A673 (cell line): ENCODE measurements around the gene COL4A3. TPM values are rescaled to one million over a fixed set of nuclear protein-coding genes. Genes with fewer than 3 reads are reported as not detected.

Experiments used
- BruUV-seq: library from RNA; stranded (reverse); fragments of 400-500 nt; replicated peaks from 2 replicates; lab custom pipeline; 2021; lab: Mats Ljungman, UMichigan
- CTCF ChIA-PET: fragments of 300-600 bp; sonication (Branson Sonifier 250); formaldehyde crosslinking; loops from one replicate; lab custom pipeline; 2022; ENCODE audit warnings: antibody characterized with exemption; lab: Charles Lee
- POLR2A ChIA-PET: fragments of 300-600 bp; sonication (Branson Sonifier 250); formaldehyde crosslinking; loops from one replicate; lab custom pipeline; 2022; ENCODE audit warnings: antibody characterized with exemption; ENCODE audit not compliant: low non-redundant PET; lab: Charles Lee
- DNase-seq: peaks from one replicate; pipeline ENCODE4 v3.0.0-alpha.2; 2015; ENCODE audit warnings: low spot score
- H3K27ac ChIP-seq: fragments of 200-600 bp; sonication (generic); 2 replicates; pipeline ENCODE4 v1.5.1; 2016; ENCODE audit warnings: mixed run types, low read depth, mild to moderate bottlenecking, mixed read lengths, antibody characterized with exemption, low read length; ENCODE audit not compliant: poor library complexity, severe bottlenecking
- H3K27me3 ChIP-seq: fragments of 200-600 bp; sonication (generic); replicated peaks from 2 replicates; pipeline ENCODE4 v1.6.1; 2017; ENCODE audit warnings: mixed run types, low read depth, mild to moderate bottlenecking, mixed read lengths, antibody characterized with exemption, low read length; ENCODE audit not compliant: insufficient read depth, poor library complexity
- H3K36me3 ChIP-seq: fragments of 200-600 bp; sonication (generic); 2 replicates; pipeline ENCODE4 v1.6.1; 2016; ENCODE audit warnings: mixed run types, mild to moderate bottlenecking, mixed read lengths, antibody characterized with exemption, low read length; ENCODE audit not compliant: insufficient read depth, poor library complexity, severe bottlenecking
- H3K4me1 ChIP-seq: fragments of 200-600 bp; sonication (generic); 2 replicates; pipeline ENCODE4 v1.6.1; 2017; ENCODE audit warnings: mixed run types, mild to moderate bottlenecking, mixed read lengths, antibody characterized with exemption, low read length; ENCODE audit not compliant: insufficient read depth, poor library complexity, severe bottlenecking
- H3K4me3 ChIP-seq: fragments of 200-600 bp; sonication (generic); 2 replicates; pipeline ENCODE4 v1.5.1; 2016; ENCODE audit warnings: low read depth, mixed run types, mild to moderate bottlenecking, mixed read lengths, low read length; ENCODE audit not compliant: poor library complexity, severe bottlenecking
- H3K9me3 ChIP-seq: fragments of 200-600 bp; sonication (generic); 2 replicates; pipeline ENCODE4 v1.6.1; 2016; ENCODE audit warnings: mixed run types, low read depth, mild to moderate bottlenecking, mixed read lengths, antibody characterized with exemption, low read length; ENCODE audit not compliant: poor library complexity, severe bottlenecking
- EZH2 ChIP-seq: fragments of 200-600 bp; sonication (generic); IDR thresholded peaks from 2 replicates; pipeline ENCODE4 v1.6.1; 2017; ENCODE audit warnings: borderline replicate concordance, low read depth, mild to moderate bottlenecking, mixed read lengths, antibody characterized with exemption, low read length; ENCODE audit not compliant: poor library complexity, severe bottlenecking
- intact Hi-C: fragments of 100-400 bp; cut with micrococcal nuclease; formaldehyde crosslinking; loops from one replicate; pipeline ENCODE4 v1.10.0; 2022; ENCODE audit not compliant: unreplicated experiment
- total RNA-seq: library from RNA; stranded (reverse); gene quantifications from 2 replicates; pipeline ENCODE4 v1.2.3, GENCODE V29; 2021
- TF ChIP-seq, protein P1 (sequence below): fragments of 300-800, 200-600 bp; sonication (generic); conservative IDR thresholded peaks from 2 replicates; pipeline ENCODE4 v1.5.1; 2017; ENCODE audit warnings: low read depth, mild to moderate bottlenecking, antibody characterized with exemption, low read length, moderate library complexity, mixed read lengths

Gene COL4A3
- total RNA-seq, 1 experiment from 2014 or later, result not detected

DNA sequence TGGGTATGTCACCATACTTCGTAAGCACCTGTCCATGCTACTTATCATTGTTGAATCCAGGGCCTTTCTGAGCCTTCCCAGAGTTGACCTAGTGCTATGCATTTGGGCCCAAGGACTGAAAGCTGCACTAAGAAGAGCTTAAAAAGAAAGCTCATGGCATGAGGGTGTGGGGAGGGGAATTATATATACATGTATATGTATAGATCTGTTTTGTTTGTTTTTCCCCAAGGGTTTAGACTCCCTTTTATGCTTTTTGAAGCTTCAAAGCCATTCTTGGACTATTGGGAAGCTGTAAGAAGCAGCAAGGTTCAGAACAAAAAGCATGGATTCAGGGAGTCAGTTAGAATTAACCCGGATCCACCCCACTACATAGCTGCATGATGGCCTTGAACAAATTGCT lies 183.9 kb downstream of the COL4A3 start:
- intact Hi-C loops, result no loop called here
- POLR2A ChIA-PET, result no interaction called here
- Histone ChIP-seq H3K4me1 (peaks cover 29% of the 10 kb centered on the region), H3K27me3 (no peaks in the 10 kb centered on the region), H3K36me3 (peaks cover 14% of the 10 kb centered on the region), H3K9me3 (no peaks in the 10 kb centered on the region), H3K4me3 (no peak overlapping the region), H3K27ac (no peak overlapping the region)
- CTCF ChIA-PET, result no interaction called here
- TF ChIP-seq, protein P1, sequence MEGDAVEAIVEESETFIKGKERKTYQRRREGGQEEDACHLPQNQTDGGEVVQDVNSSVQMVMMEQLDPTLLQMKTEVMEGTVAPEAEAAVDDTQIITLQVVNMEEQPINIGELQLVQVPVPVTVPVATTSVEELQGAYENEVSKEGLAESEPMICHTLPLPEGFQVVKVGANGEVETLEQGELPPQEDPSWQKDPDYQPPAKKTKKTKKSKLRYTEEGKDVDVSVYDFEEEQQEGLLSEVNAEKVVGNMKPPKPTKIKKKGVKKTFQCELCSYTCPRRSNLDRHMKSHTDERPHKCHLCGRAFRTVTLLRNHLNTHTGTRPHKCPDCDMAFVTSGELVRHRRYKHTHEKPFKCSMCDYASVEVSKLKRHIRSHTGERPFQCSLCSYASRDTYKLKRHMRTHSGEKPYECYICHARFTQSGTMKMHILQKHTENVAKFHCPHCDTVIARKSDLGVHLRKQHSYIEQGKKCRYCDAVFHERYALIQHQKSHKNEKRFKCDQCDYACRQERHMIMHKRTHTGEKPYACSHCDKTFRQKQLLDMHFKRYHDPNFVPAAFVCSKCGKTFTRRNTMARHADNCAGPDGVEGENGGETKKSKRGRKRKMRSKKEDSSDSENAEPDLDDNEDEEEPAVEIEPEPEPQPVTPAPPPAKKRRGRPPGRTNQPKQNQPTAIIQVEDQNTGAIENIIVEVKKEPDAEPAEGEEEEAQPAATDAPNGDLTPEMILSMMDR, result no peak
- no peak for TF ChIP-seq EZH2
- no TSS peak for BruUV-seq
- no peak for DNase-seq

DNA sequence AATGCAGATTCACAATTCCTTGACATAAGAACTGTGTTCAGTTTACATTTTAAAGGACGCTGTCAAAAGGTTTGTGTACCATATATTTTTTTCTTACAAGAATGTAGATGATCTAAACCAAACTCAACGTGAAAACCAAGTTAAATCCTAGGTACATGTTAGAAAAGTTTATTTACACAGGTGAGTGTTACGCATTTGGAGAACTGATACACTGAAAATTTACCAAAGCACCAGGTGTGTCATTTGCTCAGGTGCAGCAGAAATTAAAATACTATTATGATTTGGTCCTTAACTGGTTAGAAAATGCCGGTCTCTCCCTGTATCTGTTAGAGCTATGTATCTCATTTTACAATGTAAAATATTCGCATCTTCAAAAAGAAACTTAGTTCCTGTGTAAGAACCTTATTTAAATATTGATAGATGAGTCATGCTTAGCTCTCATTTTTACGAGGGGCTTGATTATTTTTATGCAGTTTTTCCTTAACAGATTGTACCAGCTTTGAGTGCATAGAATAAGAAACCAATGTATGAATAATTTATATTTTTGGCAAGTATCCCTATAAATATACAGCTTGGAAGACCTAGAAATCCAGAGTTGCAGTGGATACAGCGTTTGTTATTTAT lies 185.7 kb downstream of the COL4A3 start:
- CTCF ChIA-PET, result no interaction called here
- Histone ChIP-seq H3K27ac (no peak overlapping the region), H3K27me3 (no peaks in the 10 kb centered on the region), H3K4me1 (peaks cover 29% of the 10 kb centered on the region), H3K4me3 (no peak overlapping the region), H3K9me3 (no peaks in the 10 kb centered on the region), H3K36me3 (peaks cover 9% of the 10 kb centered on the region)
- BruUV-seq, result no TSS peak
- TF ChIP-seq EZH2, result no peak
- TF ChIP-seq, protein P1, result no peak
- intact Hi-C loops, result no loop called here
- POLR2A ChIA-PET, result no interaction called here
- DNase-seq, result peak; percentile 48

DNA sequence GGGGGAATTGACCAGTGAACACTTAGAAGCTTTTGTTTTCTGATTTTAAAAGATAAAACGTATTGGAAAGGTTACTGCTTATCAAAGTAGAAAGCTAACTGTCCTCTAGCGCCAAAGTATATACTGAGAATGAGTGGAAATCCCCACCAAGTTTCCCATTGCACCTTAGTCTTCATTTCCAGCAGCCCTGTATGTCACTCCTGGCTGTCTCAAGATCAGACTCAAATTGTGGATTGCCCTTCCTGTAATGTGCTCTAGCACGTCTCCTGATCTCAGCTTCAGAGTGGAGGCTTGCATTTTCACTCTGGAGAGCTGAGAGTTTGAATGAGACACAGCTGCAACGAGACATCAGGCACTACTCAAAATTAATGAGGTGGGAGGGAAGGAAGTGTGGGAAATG lies 187.2 kb downstream of the COL4A3 start:
- Histone ChIP-seq H3K9me3 (no peaks in the 10 kb centered on the region), H3K4me3 (no peak overlapping the region), H3K27me3 (no peaks in the 10 kb centered on the region), H3K36me3 (peaks cover 18% of the 10 kb centered on the region), H3K4me1 (peaks cover 29% of the 10 kb centered on the region), H3K27ac (no peak overlapping the region)
- ChIA-PET POLR2A (interaction anchor here (0.6 kb wide), 1 partner anchor 1164 kb away, joined by 3 read pairs; no protein-coding TSS in a partner anchor), CTCF (no interaction called here)
- peak; percentile 17 for DNase-seq
- no TSS peak for BruUV-seq
- TF ChIP-seq, protein P1, result no peak
- TF ChIP-seq EZH2, result no peak
- intact Hi-C loops, result no loop called here
